HUES48 (cell line): Measurements from ENCODE around the gene FKBP5.

Source experiments
- H3K27ac ChIP-seq: one replicate; pipeline ENCODE4 v1.7.0; 2013; ENCODE audit warnings: low read depth, low read length, inconsistent platforms
- H3K27me3 ChIP-seq: 2 replicates; pipeline ENCODE4 v1.6.1; 2013; ENCODE audit warnings: mild to moderate bottlenecking, low read length; ENCODE audit not compliant: control insufficient read depth, insufficient read depth
- H3K36me3 ChIP-seq: 2 replicates; pipeline ENCODE4 v1.6.1; 2013; ENCODE audit warnings: low read length; ENCODE audit not compliant: control insufficient read depth, insufficient read depth
- H3K4me1 ChIP-seq: 2 replicates; pipeline ENCODE4 v1.6.1; 2013; ENCODE audit warnings: mild to moderate bottlenecking, low read length; ENCODE audit not compliant: control insufficient read depth, insufficient read depth
- H3K4me3 ChIP-seq: 2 replicates; pipeline ENCODE4 v1.5.1; 2013; ENCODE audit warnings: mild to moderate bottlenecking, low read depth, low read length
- H3K9ac ChIP-seq: 2 replicates; pipeline ENCODE4 v1.6.1; 2013; ENCODE audit warnings: mild to moderate bottlenecking, low read depth, low read length, moderate library complexity
- H3K9me3 ChIP-seq: 2 replicates; pipeline ENCODE4 v1.6.1; 2013; ENCODE audit warnings: low read length; ENCODE audit not compliant: control insufficient read depth, insufficient read depth

The FKBP5 gene

DNA sequence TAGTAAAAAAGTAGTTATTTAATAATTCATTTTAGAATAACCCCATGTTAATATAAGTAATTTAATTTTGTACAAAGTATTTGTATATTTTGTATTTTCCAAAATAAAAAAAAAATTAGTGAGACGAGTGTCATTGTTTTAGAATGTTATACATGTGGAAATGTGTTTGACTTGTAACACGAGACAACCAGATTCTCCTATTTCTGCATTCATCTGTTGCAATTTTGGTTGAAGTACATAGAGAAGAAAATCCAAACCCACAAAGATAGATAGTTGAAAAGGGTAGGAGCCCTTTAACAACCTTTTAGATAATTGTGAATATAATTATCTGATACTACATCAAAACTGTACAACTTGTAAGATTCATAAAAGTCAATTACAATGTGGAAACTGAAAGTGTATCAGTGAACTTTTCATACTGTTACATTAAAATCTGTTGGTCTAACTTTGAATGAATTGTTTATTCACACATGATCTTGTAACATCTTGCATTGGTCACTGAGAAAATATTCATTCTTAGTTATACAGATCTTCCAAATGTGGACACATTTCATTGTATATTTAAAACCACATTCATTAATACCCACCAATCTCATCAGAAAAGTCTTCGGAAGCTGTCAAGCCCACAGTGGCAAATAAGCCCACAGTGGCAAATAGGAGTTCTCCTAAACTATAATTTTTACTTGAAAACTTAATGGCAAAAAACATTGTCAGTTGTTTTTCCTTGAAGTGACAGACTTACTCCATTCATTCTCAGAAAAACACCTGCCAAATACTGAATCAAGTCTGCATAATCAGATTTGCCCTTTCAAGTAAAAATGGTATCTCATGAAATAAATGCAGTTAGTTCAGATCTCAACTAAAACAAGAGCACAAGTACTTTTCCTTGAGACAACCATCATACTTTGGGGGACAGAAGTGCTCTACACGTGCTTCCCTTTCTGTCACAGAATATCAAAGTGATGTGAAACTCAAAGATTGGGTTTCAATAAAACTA is 52.8 kb downstream of the FKBP5 start:
- Histone ChIP-seq H3K9ac (no peak overlapping the region), H3K4me3 (no peak overlapping the region), H3K4me1 (no peaks in the 10 kb centered on the region), H3K36me3 (peaks cover 24% of the 10 kb centered on the region), H3K9me3 (no peaks in the 10 kb centered on the region), H3K27me3 (no peaks in the 10 kb centered on the region), H3K27ac (no peak overlapping the region)

DNA sequence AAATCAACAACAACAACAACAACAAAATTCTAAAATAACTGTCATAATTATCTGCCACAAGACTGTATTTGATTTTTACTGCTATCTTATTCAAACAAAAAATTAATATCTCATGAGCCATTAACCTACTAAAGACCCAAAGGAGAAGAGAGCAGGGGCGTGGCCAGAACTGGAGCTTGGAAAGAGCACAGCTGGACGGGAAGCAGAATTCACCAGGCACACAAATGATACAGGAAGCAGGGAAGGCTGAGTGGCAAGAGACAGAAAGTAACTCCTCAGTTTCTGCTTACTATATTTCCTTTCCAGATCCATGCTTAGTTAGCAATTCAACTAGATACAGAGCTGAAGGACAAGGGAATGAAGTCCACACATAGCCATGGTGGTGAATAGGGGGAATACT is 54.4 kb downstream of the FKBP5 start:
- H3K9me3 ChIP-seq, result no peaks in the 10 kb centered on the region
- H3K27me3 ChIP-seq, result no peaks in the 10 kb centered on the region
- H3K27ac ChIP-seq, result no peak overlapping the region
- no peak overlapping the region for H3K9ac ChIP-seq
- peaks cover 16% of the 10 kb centered on the region for H3K36me3 ChIP-seq
- no peak overlapping the region for H3K4me3 ChIP-seq
- no peaks in the 10 kb centered on the region for H3K4me1 ChIP-seq

DNA sequence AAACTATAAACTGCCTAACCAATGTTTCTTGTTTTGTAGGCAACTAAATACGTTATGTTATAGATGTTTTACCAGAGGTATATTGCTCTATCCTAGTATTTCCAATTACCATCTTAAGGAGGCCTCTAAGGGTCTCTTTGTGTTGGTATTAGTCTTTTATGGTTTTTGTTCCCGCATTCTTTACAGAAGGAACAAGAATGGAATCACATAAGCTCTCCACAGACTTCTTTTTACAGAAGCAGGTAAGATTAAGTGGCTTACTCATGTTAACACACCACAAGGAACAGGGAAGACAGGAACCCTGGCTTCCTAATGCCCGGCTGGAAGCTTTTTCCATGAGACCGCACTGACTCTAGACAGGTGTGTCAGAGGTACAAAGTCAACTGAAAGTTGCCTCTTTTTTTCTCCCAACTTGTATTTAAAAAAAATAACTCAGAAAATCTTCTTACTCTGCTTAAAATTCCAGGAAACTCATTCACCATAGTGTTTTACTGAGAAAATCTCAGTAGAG is 55.1 kb downstream of the FKBP5 start:
- no peak overlapping the region for H3K9ac ChIP-seq
- no peaks in the 10 kb centered on the region for H3K27me3 ChIP-seq
- no peak overlapping the region for H3K27ac ChIP-seq
- no peaks in the 10 kb centered on the region for H3K4me1 ChIP-seq
- H3K9me3 ChIP-seq, result no peaks in the 10 kb centered on the region
- peaks cover 16% of the 10 kb centered on the region for H3K36me3 ChIP-seq
- H3K4me3 ChIP-seq, result no peak overlapping the region

DNA sequence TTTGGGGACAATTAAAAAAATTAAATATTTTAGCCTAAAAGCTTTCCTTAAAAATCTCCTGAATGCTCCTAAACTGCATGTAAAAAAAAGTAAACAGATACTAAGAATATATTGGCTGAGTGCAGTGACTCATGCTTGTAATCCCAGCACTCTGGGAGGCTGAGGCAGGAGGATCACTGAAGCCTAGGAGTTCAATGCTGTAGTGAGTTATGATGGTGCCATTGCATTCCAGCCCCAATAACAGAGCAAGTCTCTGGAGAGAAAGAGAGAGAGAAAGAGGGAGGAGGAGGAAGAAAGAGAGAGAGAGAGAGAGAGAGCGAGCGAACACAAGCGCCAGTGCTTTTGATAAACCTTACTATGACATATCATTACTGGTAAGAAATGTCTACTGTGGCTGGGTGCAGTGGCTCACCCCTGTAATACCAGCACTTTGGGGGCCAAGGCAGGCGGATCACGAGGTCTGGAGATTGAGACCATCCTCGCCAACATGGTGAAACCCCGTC is 58.8 kb downstream of the FKBP5 start:
- Histone ChIP-seq H3K27me3 (no peaks in the 10 kb centered on the region), H3K4me3 (no peak overlapping the region), H3K9me3 (no peaks in the 10 kb centered on the region), H3K27ac (no peak overlapping the region), H3K4me1 (no peaks in the 10 kb centered on the region), H3K9ac (no peak overlapping the region), H3K36me3 (no peaks in the 10 kb centered on the region)

DNA sequence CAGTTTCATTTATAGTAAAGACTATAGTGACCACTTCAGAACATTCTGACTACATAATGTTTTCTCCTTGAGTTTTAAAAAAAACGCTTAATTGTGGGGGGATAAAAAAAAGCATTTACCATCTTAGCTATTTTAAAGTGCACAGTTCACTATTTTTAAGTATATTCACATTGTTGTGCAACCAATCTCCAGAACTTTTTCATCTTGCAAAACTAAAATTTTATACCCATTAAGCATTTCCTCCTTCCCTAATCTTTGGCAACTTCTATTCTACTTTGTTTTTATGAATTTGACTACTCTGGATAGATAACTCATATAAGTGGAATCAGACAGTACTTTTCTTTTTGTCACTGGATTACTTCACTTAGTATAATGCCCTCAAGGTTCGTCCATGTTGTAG is 62.3 kb downstream of the FKBP5 start:
- H3K9me3 ChIP-seq, result no peaks in the 10 kb centered on the region
- no peak overlapping the region for H3K4me3 ChIP-seq
- H3K27me3 ChIP-seq, result no peaks in the 10 kb centered on the region
- no peaks in the 10 kb centered on the region for H3K36me3 ChIP-seq
- H3K9ac ChIP-seq, result no peak overlapping the region
- H3K27ac ChIP-seq, result no peak overlapping the region
- H3K4me1 ChIP-seq, result no peaks in the 10 kb centered on the region

DNA sequence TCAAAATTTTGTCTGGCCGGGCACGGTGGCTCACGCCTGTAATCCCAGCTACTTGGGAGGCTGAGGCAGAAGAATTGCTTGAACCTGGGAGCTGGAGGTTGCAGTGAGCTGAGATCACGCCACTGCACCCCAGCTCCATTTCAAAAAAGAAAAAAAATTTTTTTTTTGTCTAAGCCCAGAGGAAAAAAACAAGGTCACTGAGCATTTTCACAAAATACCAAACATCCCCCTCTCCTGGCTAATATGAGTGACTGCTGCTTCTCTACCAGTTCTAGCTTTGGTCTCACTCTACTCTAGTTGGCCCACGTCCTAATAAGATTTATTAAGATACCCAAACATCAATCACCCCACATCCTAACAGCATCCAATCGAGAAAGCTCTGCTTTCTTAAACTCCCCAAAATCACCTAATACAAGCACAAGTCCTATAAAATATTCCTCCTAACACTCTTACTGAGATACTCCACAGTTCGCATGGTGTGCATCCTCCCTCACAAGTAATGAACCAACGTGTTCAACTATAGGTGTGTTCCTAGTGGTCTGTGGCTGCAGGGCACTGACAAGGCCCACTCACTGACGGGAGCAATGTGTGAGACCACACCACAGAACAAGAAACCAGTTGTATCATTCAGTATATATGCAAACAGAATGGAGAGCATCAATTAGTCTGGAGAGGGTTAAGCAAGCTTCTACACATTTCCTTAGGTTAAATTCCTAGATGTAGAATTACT is 64.2 kb downstream of the FKBP5 start:
- H3K27me3 ChIP-seq, result no peaks in the 10 kb centered on the region
- H3K4me1 ChIP-seq, result no peaks in the 10 kb centered on the region
- H3K4me3 ChIP-seq, result no peak overlapping the region
- H3K36me3 ChIP-seq, result no peaks in the 10 kb centered on the region; the same call in 1 of the 2 replicates
- H3K9me3 ChIP-seq, result no peaks in the 10 kb centered on the region
- no peak overlapping the region for H3K9ac ChIP-seq
- H3K27ac ChIP-seq, result no peak overlapping the region

DNA sequence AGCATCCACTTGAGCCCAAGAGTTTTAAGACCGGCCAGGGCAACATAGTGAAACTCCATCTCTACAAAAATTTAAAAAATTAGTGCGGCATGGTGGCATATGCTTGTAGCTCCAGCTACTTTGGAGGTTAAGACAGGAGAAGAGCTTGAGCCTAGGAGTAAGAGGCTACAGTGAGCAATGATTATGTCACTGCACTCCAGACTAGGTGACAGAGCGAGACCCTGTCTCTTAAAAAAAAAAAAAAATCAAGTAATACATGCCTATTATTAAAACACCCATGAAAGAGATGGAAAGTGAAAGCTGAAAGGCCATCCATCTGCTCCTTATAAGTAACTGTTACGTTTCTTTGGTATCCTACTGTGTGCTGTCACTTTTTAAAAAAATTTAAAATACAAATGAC is 66.4 kb downstream of the FKBP5 start:
- Histone ChIP-seq H3K4me1 (no peaks in the 10 kb centered on the region), H3K36me3 (peaks cover 9% of the 10 kb centered on the region; the same call in 1 of the 2 replicates), H3K27me3 (no peaks in the 10 kb centered on the region), H3K9ac (no peak overlapping the region), H3K27ac (no peak overlapping the region), H3K9me3 (no peaks in the 10 kb centered on the region), H3K4me3 (no peak overlapping the region)

DNA sequence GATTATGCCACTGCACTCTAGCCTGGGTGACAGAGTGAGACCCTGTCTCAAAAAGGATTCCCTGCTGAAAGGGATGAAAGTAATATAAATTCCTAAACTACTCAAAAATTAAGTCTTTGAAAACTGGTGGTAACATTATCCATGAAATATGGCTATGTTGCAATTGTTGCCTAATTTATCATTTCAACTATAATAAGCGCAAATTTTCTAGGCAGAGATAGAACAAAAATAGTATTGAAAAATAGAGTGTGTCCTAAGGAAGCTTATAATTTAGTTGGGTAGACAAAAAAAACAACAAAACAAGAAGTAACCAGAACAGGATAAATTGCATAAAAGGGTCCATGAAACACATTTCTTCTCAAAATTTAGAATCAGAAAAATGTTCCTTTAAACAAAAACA is 68.0 kb downstream of the FKBP5 start:
- H3K4me3 ChIP-seq, result no peak overlapping the region
- H3K9ac ChIP-seq, result no peak overlapping the region
- H3K36me3 ChIP-seq, result peaks cover 9% of the 10 kb centered on the region; the same call in 1 of the 2 replicates
- H3K27ac ChIP-seq, result no peak overlapping the region
- H3K4me1 ChIP-seq, result no peaks in the 10 kb centered on the region
- H3K27me3 ChIP-seq, result no peaks in the 10 kb centered on the region
- no peaks in the 10 kb centered on the region for H3K9me3 ChIP-seq

DNA sequence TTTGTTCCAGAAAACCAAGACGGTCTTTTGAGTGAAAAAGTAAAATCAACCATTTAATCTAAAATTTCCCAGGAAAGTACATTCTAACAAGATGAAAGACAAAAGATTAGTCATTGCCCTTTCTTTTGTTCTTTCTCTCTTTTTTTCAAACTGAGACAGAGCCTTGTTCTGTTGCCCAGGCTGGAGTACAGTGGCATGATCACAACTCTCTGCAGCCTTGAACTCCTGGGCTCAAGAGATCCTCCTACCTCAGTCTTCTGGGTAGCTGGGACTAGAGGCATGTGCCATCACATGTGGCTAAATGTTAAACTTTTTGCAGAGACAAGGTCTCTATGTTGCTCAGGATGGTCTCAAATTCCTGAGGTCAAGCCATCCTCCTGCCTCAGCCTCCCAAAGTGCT is 75.0 kb downstream of the FKBP5 start:
- Histone ChIP-seq H3K4me1 (peaks cover 7% of the 10 kb centered on the region; the same call in 1 of the 2 replicates), H3K27me3 (no peaks in the 10 kb centered on the region), H3K36me3 (peaks cover 16% of the 10 kb centered on the region), H3K9ac (no peak overlapping the region), H3K9me3 (no peaks in the 10 kb centered on the region), H3K27ac (no peak overlapping the region), H3K4me3 (no peak overlapping the region)

DNA sequence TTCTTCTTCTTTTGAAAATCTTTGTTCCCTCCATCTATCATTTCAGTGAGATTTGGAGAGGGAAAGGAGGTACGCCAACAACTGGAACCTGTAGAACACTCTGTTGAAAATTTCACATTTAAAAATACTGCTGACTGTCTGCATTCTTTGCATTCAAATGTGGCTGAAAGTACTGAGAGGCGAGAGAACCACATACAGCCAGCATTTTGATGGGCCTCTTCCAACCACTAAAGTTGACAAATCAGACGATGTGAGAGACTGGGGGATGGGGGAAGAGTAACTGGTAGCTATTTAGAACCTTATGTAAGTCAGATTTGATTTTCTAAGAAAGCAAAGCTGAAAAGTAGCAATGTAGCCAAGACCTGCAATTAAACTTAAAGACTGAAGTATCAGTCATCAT is 77.5 kb downstream of the FKBP5 start:
- no peak overlapping the region for H3K27ac ChIP-seq

More for the DNA sequence above, 77.5 kb downstream of the FKBP5 start:
- no peak overlapping the region for H3K9ac ChIP-seq
- H3K9me3 ChIP-seq, result no peaks in the 10 kb centered on the region
- peaks cover 9% of the 10 kb centered on the region; the same call in 1 of the 2 replicates for H3K36me3 ChIP-seq
- H3K27me3 ChIP-seq, result no peaks in the 10 kb centered on the region
- H3K4me3 ChIP-seq, result no peak overlapping the region
- peaks cover 7% of the 10 kb centered on the region; the same call in 1 of the 2 replicates for H3K4me1 ChIP-seq
